ENCODE results near the gene TMEM198.

TMEM198 gene

DNA sequence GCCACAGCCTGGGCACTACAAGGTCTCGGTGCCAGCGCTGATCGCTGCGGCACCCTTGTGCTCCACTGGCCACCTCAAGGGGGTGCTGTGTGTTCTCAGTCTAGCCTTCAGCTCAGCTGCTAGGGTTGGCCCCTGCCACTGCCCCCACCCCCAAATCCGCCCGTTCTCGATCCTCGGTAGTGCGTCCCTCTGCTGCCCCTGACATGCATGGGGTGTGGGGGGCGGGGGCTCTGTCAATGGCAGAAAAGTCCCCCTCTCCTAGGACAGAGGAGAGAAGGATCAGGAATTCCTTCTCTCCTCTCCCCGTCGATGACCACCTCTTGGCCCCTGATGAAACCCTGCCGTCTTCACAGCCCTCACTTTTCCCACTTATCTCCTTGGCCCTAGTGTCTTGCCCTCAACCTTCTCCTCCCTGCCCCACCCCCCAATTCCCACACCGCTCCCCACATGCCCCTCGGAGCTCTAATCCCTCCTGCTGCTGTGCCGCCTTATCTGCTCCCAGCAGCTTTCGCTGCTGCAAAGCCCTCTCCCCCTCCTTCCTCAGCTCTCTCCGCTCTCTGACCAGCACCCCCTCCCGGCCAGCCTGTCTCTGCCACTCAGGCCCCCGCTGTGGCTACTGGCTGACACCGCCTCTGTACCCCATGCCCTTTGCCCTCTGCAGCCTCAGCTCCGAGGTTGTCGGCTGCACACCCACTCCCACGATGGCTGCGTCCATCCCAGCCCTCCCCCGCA is 33.9 kb upstream of the TMEM198 start:
- DNase-seq = peak in 2 of 4 experiments; percentile 15 to 53

- DNase-seq = no peak
These were observed 33.2 kb upstream of the TMEM198 start for GRCh38 chr2:219510512-219511135.

GRCh38 chr2:219511547-219512325 is 32.1 kb upstream of the TMEM198 start:
- no peak for DNase-seq

GRCh38 chr2:219512524-219513216 is 31.2 kb upstream of the TMEM198 start:
- DNase-seq = no peak

GRCh38 chr2:219513787-219514186 is 30.0 kb upstream of the TMEM198 start:
- DNase-seq = no peak

- no peak for DNase-seq
These were observed 29.5 kb upstream of the TMEM198 start, which contains the start of gene ASIC4 for GRCh38 chr2:219514196-219514761. Gene ASIC4 (plus strand): TSS chr2:219514482. CDS start chr2:219514725, 243 bp downstream.

DNA sequence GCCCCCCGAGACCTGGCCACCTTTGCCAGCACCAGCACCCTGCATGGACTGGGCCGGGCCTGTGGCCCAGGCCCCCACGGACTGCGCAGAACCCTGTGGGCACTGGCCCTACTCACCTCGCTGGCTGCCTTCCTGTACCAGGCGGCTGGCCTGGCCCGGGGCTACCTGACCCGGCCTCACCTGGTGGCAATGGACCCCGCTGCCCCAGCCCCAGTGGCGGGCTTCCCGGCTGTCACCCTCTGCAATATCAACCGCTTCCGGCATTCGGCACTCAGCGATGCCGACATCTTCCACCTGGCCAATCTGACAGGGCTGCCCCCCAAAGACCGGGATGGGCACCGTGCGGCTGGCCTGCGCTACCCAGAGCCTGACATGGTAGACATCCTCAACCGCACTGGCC is 29.0 kb upstream of the TMEM198 start:
- DNase-seq = no peak

- no peak for DNase-seq
These were observed 27.8 kb upstream of the TMEM198 start for GRCh38 chr2:219515874-219516629.

- no peak for DNase-seq
These were observed 26.9 kb upstream of the TMEM198 start for GRCh38 chr2:219516888-219517287.

DNA sequence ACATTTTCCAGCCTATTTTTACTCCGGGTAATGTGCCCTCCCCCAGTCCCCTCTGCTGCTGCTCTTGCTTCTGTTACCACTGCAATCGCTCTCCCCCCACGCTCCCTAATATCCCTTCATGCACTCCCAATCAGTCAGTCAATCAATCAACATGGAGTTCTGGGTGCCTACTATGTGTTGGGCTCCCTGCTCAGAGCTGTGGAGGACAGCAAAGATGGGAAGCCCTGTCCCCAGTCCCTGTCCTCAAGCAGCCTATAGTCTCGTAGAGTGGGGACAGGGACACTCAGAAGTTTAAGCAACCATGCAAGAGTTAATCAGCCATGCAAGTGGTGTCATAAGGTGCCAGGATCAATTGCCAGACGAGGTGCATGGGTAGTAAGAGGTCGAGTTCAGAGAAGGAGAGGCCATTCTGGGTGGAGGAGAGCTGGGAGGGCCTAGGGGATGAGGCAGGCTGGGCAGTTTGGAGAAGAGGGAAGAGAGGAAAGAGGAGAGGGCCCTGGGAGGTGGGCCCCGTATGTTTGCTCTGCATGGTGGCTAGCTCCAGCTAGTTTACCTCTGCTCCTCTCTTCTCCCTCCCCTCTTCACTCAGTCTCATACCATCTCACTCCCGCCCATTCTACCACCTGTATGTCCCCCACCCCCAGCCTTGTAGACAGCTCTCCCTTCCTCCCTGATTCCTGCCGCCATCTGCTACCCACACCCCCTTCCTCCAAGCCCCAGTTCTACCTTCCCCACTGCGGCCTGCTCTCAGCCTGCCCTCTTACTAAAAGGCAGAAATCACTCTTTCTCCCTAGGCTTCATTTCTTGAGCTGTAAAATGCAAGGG is 25.7 kb upstream of the TMEM198 start:
- no peak for DNase-seq

GRCh38 chr2:219519526-219519916 is 24.3 kb upstream of the TMEM198 start:
- DNase-seq = no peak

DNA sequence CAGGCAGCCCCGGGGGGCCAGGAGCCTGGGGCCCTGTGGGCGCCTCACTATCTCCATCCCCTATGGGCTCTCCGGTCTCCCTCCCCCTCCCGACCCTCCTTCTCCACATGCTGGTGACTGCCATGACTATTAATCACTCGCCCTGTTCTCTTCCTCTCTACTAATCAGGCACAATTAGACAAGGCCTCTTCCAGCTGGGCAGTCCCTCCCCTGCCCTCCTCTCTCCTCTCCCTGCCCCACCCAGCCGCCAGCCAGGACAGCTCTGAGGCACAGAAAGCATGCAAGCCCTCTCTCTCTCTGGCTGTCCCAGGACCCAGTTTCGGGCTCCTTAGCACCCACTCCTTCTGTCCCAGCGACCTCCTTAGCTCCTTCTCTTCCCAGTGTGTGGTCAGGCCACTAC is 23.7 kb upstream of the TMEM198 start:
- DNase-seq = no peak

DNA sequence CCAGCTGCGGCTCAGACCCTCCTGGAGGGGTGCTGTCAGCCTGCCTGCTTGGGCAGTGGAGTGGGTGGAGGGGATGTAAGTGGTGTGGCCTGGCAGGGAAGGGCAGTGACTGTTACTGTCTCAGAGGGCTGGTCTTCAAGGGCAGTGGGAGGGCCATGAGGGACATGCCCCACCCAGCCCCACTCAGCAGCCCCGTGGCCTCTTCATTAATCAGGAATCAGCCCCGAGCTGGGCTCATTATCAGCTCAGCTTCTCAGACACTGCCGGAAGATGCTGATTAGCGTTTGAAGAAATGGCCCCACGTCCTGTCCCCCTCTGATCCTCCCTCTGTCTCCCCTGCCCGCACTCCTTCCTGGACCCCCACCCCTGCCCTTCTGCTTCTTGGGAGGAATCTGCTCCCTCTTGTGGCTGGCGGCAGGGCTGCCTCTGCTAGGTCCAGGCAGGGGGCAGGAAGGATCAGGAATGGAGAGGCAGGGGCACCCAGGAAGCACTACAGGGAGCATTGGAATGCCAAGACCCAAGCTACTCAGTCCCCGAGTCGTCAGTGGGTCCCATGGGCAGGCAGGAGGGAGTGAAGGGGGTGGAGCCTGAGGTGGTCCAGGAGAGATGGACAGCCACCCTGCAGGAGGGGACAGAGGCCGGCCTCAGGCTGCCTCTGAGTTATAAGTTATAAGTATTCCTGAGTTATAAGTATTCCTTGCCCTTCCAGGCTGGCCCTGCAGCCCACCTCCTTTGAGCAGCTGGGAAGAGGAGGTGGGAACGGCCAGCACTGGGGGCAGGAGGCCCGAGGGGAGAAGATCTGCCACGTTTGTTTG is 22.6 kb upstream of the TMEM198 start:
- DNase-seq = no peak

DNA sequence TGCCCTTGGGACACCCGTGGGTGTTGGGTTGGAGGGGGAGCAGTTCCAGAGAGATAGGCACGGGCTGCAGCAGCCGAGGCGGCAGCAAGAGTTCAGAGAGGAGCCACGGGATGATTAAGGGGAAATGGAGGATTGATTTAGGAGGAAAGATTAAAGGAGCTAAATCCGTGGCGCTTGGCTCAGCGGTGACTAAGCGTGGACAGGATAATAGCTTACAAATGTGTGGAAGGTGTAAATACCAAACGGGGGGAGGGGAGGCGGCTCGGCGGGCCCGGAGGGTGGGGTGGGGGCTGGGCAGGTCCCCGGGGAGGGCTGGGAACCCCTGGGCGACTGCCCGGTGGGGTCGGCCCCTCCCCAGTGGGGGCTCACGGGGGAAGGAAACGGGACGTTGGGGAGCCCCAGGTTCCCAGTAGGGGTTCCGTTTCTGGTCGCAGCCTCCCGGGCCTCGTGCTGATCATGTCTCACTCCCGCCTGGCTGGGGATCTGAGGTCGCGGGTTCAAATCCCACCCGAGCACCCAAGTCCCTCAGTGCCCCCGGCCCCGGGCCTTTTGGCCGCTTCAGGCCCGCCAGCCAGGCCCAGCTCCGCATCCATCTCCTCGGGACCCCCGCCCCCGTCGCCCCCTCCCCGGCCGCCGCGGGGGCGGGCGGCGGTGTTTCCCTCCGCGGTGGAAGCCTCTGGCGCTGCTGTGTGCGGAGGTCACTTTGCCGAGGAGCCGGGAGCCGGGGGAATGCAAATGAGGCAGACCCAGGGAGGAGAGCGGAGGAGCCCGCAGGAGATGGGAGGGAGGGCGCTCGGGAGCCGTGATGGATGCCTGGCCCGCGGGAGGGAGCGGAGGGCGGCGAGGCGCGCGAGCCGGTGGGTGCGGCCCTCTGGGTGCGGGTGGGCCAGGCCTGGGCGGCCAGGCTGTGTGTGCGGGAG is 21.5 kb upstream of the TMEM198 start:
- no peak for DNase-seq

GRCh38 chr2:219523031-219523671 is 20.7 kb upstream of the TMEM198 start:
- no peak for DNase-seq

- no peak for DNase-seq
These were observed 19.0 kb upstream of the TMEM198 start for GRCh38 chr2:219524817-219525216.

GRCh38 chr2:219525533-219526232 is 18.1 kb upstream of the TMEM198 start:
- DNase-seq = no peak
